GM12892 (cell line): Measurements from ENCODE around the gene NEDD4L.

Experiments used
- POLR2A ChIP-seq: IDR thresholded peaks from 2 replicates; pipeline ENCODE4 v1.6.1; 2011; ENCODE audit warnings: low read depth, low read length, control low read depth
- POLR2AphosphoS5 ChIP-seq: IDR thresholded peaks from 2 replicates; pipeline ENCODE4 v1.6.1; 2011; ENCODE audit warnings: low read depth, low read length, control low read depth

- no peak for TF ChIP-seq POLR2A
- TF ChIP-seq POLR2AphosphoS5: no peak
These were observed 26.8 kb upstream of the NEDD4L start for GRCh38 chr18:58017267-58017666.
